HEK293T (cell line): Measurements from ENCODE around the gene LNX2.

Experiments
- FOXK2 ChIP-seq: fragments of 450-650 bp; IDR thresholded peaks from 2 replicates; pipeline ENCODE4 v1.6.1; 2016; ENCODE audit warnings: mild to moderate bottlenecking
- FOXM1 ChIP-seq: fragments of 450-650 bp; IDR thresholded peaks from 2 replicates; pipeline ENCODE4 v1.6.1; 2017; ENCODE audit warnings: mild to moderate bottlenecking, borderline replicate concordance
- HDGF ChIP-seq: fragments of 450-650 bp; IDR thresholded peaks from 2 replicates; pipeline ENCODE4 v1.6.1; 2017; ENCODE audit warnings: antibody characterized with exemption, borderline replicate concordance
- SUZ12 ChIP-seq: fragments of 450-650 bp; IDR thresholded peaks from 2 replicates; pipeline ENCODE4 v1.6.1; 2016; ENCODE audit warnings: mild to moderate bottlenecking

- TF ChIP-seq FOXM1 (no peak), HDGF (no peak), FOXK2 (no peak), SUZ12 (no peak)
These were observed 87.1 kb downstream of the LNX2 start for GRCh38 chr13:27533155-27533643.
